ENCODE results near the gene DAND5.

The DAND5 gene

GRCh38 chr19:12937093-12937926 lies 32.1 kb upstream of the DAND5 start:
- peak overlapping the region; percentile 85 for H3K4me3 ChIP-seq (ENCODE audit: low read depth, low read length)
- peak overlapping the region; percentile 24; the same call in 1 of the 2 replicates for H3K27ac ChIP-seq (ENCODE audit: low read depth, low read length)
- peaks cover 25% of the 10 kb centered on the region for H3K4me1 ChIP-seq (ENCODE audit: control insufficient read depth, insufficient read depth, low read length)
- peaks cover 34% of the 10 kb centered on the region for H3K36me3 ChIP-seq (ENCODE audit: control insufficient read depth, insufficient read depth, low read length)
- no peaks in the 10 kb centered on the region for H3K27me3 ChIP-seq (ENCODE audit: control insufficient read depth, insufficient read depth, low read length)
- H3K9me3 ChIP-seq (ENCODE audit: control insufficient read depth, insufficient read depth, low read depth, low read length) = no peaks in the 10 kb centered on the region
- H3K9ac ChIP-seq (ENCODE audit: low read length) = peak overlapping the region; percentile 70

GRCh38 chr19:12937927-12938778 lies 31.2 kb upstream of the DAND5 start, which contains the start of gene CALR:
CALR (plus strand) TSS chr19:12938609; CDS start chr19:12938680, 71 bp downstream.
- Histone ChIP-seq H3K9ac (ENCODE audit: low read length) (peak within 1 kb of the TSS; percentile 94), H3K27me3 (ENCODE audit: control insufficient read depth, insufficient read depth, low read length) (no peaks in the 10 kb centered on the region), H3K27ac (ENCODE audit: low read depth, low read length) (peak within 1 kb of the TSS; percentile 71; the same call in 1 of the 2 replicates), H3K9me3 (ENCODE audit: control insufficient read depth, insufficient read depth, low read depth, low read length) (no peaks in the 10 kb centered on the region), H3K36me3 (ENCODE audit: control insufficient read depth, insufficient read depth, low read length) (peaks cover 43% of the 10 kb centered on the region), H3K4me1 (ENCODE audit: control insufficient read depth, insufficient read depth, low read length) (peaks cover 20% of the 10 kb centered on the region), H3K4me3 (ENCODE audit: low read depth, low read length) (peak within 1 kb of the TSS; percentile 85)

- Histone ChIP-seq H3K36me3 (ENCODE audit: control insufficient read depth, insufficient read depth, low read length) (peaks cover 50% of the 10 kb centered on the region), H3K4me3 (ENCODE audit: low read depth, low read length) (peak overlapping the region; percentile 85), H3K9ac (ENCODE audit: low read length) (peak overlapping the region; percentile 94), H3K27ac (ENCODE audit: low read depth, low read length) (peak overlapping the region; percentile 71; the same call in 1 of the 2 replicates), H3K9me3 (ENCODE audit: control insufficient read depth, insufficient read depth, low read depth, low read length) (no peaks in the 10 kb centered on the region), H3K4me1 (ENCODE audit: control insufficient read depth, insufficient read depth, low read length) (peaks cover 20% of the 10 kb centered on the region), H3K27me3 (ENCODE audit: control insufficient read depth, insufficient read depth, low read length) (no peaks in the 10 kb centered on the region)
Observed at GRCh38 chr19:12938779-12939601, 30.4 kb upstream of the DAND5 start.

GRCh38 chr19:12939975-12940423 lies 29.4 kb upstream of the DAND5 start:
- H3K4me1 ChIP-seq (ENCODE audit: control insufficient read depth, insufficient read depth, low read length) = peaks cover 20% of the 10 kb centered on the region
- no peaks in the 10 kb centered on the region for H3K9me3 ChIP-seq (ENCODE audit: control insufficient read depth, insufficient read depth, low read depth, low read length)
- no peaks in the 10 kb centered on the region for H3K27me3 ChIP-seq (ENCODE audit: control insufficient read depth, insufficient read depth, low read length)
- no peak overlapping the region for H3K9ac ChIP-seq (ENCODE audit: low read length)
- peak overlapping the region; percentile 85 for H3K4me3 ChIP-seq (ENCODE audit: low read depth, low read length)
- peaks cover 60% of the 10 kb centered on the region for H3K36me3 ChIP-seq (ENCODE audit: control insufficient read depth, insufficient read depth, low read length)
- no peak overlapping the region for H3K27ac ChIP-seq (ENCODE audit: low read depth, low read length)

- Histone ChIP-seq H3K4me1 (ENCODE audit: control insufficient read depth, insufficient read depth, low read length) (peaks cover 20% of the 10 kb centered on the region), H3K27ac (ENCODE audit: low read depth, low read length) (no peak overlapping the region), H3K36me3 (ENCODE audit: control insufficient read depth, insufficient read depth, low read length) (peaks cover 60% of the 10 kb centered on the region)
Observed at GRCh38 chr19:12940897-12941296, 28.5 kb upstream of the DAND5 start.

GRCh38 chr19:12943437-12944044 lies 25.8 kb upstream of the DAND5 start:
- H3K27me3 ChIP-seq (ENCODE audit: control insufficient read depth, insufficient read depth, low read length) = no peaks in the 10 kb centered on the region
- H3K36me3 ChIP-seq (ENCODE audit: control insufficient read depth, insufficient read depth, low read length) = peaks cover 73% of the 10 kb centered on the region
- no peak overlapping the region for H3K9ac ChIP-seq (ENCODE audit: low read length)
- no peak overlapping the region for H3K27ac ChIP-seq (ENCODE audit: low read depth, low read length)
- no peak overlapping the region for H3K4me3 ChIP-seq (ENCODE audit: low read depth, low read length)
- H3K4me1 ChIP-seq (ENCODE audit: control insufficient read depth, insufficient read depth, low read length) = peaks cover 11% of the 10 kb centered on the region
- no peaks in the 10 kb centered on the region for H3K9me3 ChIP-seq (ENCODE audit: control insufficient read depth, insufficient read depth, low read depth, low read length)

More at GRCh38 chr19:12940897-12941296, 28.5 kb upstream of the DAND5 start:
- H3K9ac ChIP-seq (ENCODE audit: low read length) = no peak overlapping the region
- no peaks in the 10 kb centered on the region for H3K9me3 ChIP-seq (ENCODE audit: control insufficient read depth, insufficient read depth, low read depth, low read length)
- 0 out of 2 replicates have a peak overlapping the region, but pooled peaks have one; percentile 85 for H3K4me3 ChIP-seq (ENCODE audit: low read depth, low read length)
- H3K27me3 ChIP-seq (ENCODE audit: control insufficient read depth, insufficient read depth, low read length) = no peaks in the 10 kb centered on the region

- peaks cover 11% of the 10 kb centered on the region for H3K4me1 ChIP-seq (ENCODE audit: control insufficient read depth, insufficient read depth, low read length)
- H3K27ac ChIP-seq (ENCODE audit: low read depth, low read length) = no peak overlapping the region
- no peak overlapping the region for H3K4me3 ChIP-seq (ENCODE audit: low read depth, low read length)
- no peaks in the 10 kb centered on the region for H3K9me3 ChIP-seq (ENCODE audit: control insufficient read depth, insufficient read depth, low read depth, low read length)
- H3K9ac ChIP-seq (ENCODE audit: low read length) = no peak overlapping the region
- peaks cover 77% of the 10 kb centered on the region for H3K36me3 ChIP-seq (ENCODE audit: control insufficient read depth, insufficient read depth, low read length)
- H3K27me3 ChIP-seq (ENCODE audit: control insufficient read depth, insufficient read depth, low read length) = no peaks in the 10 kb centered on the region
Observed at GRCh38 chr19:12944104-12944674, 25.2 kb upstream of the DAND5 start.

- H3K27me3 ChIP-seq (ENCODE audit: control insufficient read depth, insufficient read depth, low read length) = no peaks in the 10 kb centered on the region
- H3K4me1 ChIP-seq (ENCODE audit: control insufficient read depth, insufficient read depth, low read length) = 0 out of 2 replicates have a peak, but pooled peaks cover 4% of the 10 kb centered on the region
- peaks cover 75% of the 10 kb centered on the region for H3K36me3 ChIP-seq (ENCODE audit: control insufficient read depth, insufficient read depth, low read length)
- peak within 1 kb of the TSS; percentile 80 for H3K4me3 ChIP-seq (ENCODE audit: low read depth, low read length)
- H3K9me3 ChIP-seq (ENCODE audit: control insufficient read depth, insufficient read depth, low read depth, low read length) = no peaks in the 10 kb centered on the region
- H3K9ac ChIP-seq (ENCODE audit: low read length) = peak within 1 kb of the TSS; percentile 95
- H3K27ac ChIP-seq (ENCODE audit: low read depth, low read length) = peak within 1 kb of the TSS; percentile 93
Observed at GRCh38 chr19:12945479-12946091, 23.8 kb upstream of the DAND5 start, which contains the start of gene RAD23A. RAD23A (plus strand) TSS chr19:12945862; CDS start chr19:12945949, 87 bp downstream.

- Histone ChIP-seq H3K4me3 (ENCODE audit: low read depth, low read length) (peak overlapping the region; percentile 80), H3K9me3 (ENCODE audit: control insufficient read depth, insufficient read depth, low read depth, low read length) (no peaks in the 10 kb centered on the region), H3K4me1 (ENCODE audit: control insufficient read depth, insufficient read depth, low read length) (0 out of 2 replicates have a peak, but pooled peaks cover 4% of the 10 kb centered on the region), H3K27me3 (ENCODE audit: control insufficient read depth, insufficient read depth, low read length) (no peaks in the 10 kb centered on the region), H3K9ac (ENCODE audit: low read length) (peak overlapping the region; percentile 95), H3K36me3 (ENCODE audit: control insufficient read depth, insufficient read depth, low read length) (peaks cover 75% of the 10 kb centered on the region), H3K27ac (ENCODE audit: low read depth, low read length) (peak overlapping the region; percentile 93)
Observed at GRCh38 chr19:12946092-12946721, 23.2 kb upstream of the DAND5 start.

Measured in HUES6 (cell line).